ENCODE results near the gene ZNF77.

ZNF77 gene

DNA sequence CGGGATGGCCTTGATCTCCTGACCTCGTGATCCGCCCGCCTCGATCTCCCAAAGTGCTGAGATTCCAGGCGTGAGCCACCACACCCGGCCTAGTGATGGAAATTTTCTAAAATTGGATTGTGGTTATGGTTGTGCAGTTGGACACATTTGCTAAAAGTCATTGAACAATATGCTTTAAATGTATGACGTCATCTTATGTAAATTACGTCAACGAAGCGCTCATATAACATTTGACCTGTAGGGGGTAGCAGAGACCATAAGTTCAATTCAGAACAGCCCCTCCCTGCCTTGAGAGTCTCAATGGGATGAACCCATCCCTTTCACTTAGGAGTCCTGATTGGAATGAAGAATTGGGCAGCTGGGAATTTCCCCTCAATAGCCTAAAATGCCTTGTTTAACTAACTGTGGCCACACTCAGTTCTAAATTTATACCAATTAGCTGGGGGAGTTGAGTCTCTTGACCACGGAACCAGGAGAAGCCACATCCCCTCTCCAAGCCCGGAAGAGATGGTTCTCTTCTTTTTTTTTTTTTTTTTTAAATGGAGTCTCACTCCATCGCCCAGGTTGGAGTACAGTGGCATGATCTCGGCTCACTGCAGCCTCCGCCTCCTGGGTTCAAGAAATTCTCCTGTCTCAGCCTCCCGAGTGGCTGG lies 17.4 kb upstream of the ZNF77 start (continued):
- TF ChIP-seq, protein P1, sequence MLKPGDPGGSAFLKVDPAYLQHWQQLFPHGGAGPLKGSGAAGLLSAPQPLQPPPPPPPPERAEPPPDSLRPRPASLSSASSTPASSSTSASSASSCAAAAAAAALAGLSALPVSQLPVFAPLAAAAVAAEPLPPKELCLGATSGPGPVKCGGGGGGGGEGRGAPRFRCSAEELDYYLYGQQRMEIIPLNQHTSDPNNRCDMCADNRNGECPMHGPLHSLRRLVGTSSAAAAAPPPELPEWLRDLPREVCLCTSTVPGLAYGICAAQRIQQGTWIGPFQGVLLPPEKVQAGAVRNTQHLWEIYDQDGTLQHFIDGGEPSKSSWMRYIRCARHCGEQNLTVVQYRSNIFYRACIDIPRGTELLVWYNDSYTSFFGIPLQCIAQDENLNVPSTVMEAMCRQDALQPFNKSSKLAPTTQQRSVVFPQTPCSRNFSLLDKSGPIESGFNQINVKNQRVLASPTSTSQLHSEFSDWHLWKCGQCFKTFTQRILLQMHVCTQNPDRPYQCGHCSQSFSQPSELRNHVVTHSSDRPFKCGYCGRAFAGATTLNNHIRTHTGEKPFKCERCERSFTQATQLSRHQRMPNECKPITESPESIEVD (tag by site-specific recombination; IDR thresholded peaks at IDR 0.05) = peak; percentile 54; the same call in 1 of the 2 replicates
- peak; percentile 99 for TF ChIP-seq ZNF654 (tag by site-specific recombination; IDR thresholded peaks at IDR 0.05; ENCODE audit: low read depth)
- TF ChIP-seq ZSCAN16 (tag by site-specific recombination; IDR thresholded peaks at IDR 0.05) = no peak
- TF ChIP-seq, protein P2, sequence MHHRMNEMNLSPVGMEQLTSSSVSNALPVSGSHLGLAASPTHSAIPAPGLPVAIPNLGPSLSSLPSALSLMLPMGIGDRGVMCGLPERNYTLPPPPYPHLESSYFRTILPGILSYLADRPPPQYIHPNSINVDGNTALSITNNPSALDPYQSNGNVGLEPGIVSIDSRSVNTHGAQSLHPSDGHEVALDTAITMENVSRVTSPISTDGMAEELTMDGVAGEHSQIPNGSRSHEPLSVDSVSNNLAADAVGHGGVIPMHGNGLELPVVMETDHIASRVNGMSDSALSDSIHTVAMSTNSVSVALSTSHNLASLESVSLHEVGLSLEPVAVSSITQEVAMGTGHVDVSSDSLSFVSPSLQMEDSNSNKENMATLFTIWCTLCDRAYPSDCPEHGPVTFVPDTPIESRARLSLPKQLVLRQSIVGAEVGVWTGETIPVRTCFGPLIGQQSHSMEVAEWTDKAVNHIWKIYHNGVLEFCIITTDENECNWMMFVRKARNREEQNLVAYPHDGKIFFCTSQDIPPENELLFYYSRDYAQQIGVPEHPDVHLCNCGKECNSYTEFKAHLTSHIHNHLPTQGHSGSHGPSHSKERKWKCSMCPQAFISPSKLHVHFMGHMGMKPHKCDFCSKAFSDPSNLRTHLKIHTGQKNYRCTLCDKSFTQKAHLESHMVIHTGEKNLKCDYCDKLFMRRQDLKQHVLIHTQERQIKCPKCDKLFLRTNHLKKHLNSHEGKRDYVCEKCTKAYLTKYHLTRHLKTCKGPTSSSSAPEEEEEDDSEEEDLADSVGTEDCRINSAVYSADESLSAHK (tag by site-specific recombination; IDR thresholded peaks at IDR 0.05) = peak; percentile 32; the same call in 1 of the 2 replicates
- 0 out of 2 replicates have a peak, but pooled peaks have one; percentile 46 for TF ChIP-seq KLF1 (tag by site-specific recombination; IDR thresholded peaks at IDR 0.05)
- peak; percentile 58 for TF ChIP-seq ZXDB (tag by site-specific recombination; IDR thresholded peaks at IDR 0.05)
- TF ChIP-seq ZNF837 (tag by site-specific recombination; IDR thresholded peaks at IDR 0.05) = no peak
- TF ChIP-seq SP3 (tag by site-specific recombination; IDR thresholded peaks at IDR 0.05) = 0 out of 2 replicates have a peak, but pooled peaks have one; percentile 40
- TF ChIP-seq, protein P3, sequence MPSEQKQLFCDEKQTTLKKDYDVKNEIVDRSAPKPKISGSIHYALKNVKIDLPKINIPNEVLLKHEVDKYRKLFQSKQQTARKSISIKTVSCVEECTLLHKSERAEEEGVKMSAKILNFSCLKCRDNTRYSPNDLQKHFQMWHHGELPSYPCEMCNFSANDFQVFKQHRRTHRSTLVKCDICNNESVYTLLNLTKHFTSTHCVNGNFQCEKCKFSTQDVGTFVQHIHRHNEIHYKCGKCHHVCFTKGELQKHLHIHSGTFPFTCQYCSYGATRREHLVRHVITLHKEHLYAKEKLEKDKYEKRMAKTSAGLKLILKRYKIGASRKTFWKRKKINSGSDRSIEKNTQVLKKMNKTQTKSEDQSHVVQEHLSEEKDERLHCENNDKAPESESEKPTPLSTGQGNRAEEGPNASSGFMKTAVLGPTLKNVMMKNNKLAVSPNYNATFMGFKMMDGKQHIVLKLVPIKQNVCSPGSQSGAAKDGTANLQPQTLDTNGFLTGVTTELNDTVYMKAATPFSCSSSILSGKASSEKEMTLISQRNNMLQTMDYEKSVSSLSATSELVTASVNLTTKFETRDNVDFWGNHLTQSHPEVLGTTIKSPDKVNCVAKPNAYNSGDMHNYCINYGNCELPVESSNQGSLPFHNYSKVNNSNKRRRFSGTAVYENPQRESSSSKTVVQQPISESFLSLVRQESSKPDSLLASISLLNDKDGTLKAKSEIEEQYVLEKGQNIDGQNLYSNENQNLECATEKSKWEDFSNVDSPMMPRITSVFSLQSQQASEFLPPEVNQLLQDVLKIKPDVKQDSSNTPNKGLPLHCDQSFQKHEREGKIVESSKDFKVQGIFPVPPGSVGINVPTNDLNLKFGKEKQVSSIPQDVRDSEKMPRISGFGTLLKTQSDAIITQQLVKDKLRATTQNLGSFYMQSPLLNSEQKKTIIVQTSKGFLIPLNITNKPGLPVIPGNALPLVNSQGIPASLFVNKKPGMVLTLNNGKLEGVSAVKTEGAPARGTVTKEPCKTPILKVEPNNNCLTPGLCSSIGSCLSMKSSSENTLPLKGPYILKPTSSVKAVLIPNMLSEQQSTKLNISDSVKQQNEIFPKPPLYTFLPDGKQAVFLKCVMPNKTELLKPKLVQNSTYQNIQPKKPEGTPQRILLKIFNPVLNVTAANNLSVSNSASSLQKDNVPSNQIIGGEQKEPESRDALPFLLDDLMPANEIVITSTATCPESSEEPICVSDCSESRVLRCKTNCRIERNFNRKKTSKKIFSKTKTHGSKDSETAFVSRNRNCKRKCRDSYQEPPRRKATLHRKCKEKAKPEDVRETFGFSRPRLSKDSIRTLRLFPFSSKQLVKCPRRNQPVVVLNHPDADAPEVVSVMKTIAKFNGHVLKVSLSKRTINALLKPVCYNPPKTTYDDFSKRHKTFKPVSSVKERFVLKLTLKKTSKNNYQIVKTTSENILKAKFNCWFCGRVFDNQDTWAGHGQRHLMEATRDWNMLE (tag by site-specific recombination; conservative IDR thresholded peaks at IDR 0.05; ENCODE audit: low read depth) = no peak
- 0 out of 2 replicates have a peak, but pooled peaks have one; percentile 33 for TF ChIP-seq ZSCAN23 (tag by site-specific recombination; IDR thresholded peaks at IDR 0.05)
- 0 out of 2 replicates have a peak, but pooled peaks have one; percentile 52 for TF ChIP-seq BCL11B (tag by site-specific recombination; IDR thresholded peaks at IDR 0.05; ENCODE audit: low read depth)
- TF ChIP-seq KLF16 (tag by site-specific recombination; IDR thresholded peaks at IDR 0.05) = peak; percentile 75
- peak; percentile 69; the same call in 1 of the 2 replicates for TF ChIP-seq ZNF324 (tag by site-specific recombination; IDR thresholded peaks at IDR 0.05)
- no peak for TF ChIP-seq ZNF529 (tag by site-specific recombination; IDR thresholded peaks at IDR 0.05; ENCODE audit: insufficient replicate concordance)
- TF ChIP-seq ZEB2 (tag by site-specific recombination; IDR thresholded peaks at IDR 0.05) = peak; percentile 77
- TF ChIP-seq KLF10 (tag by site-specific recombination; IDR thresholded peaks at IDR 0.05) = peak; percentile 63; the same call in 1 of the 2 replicates
- TF ChIP-seq SP7 (tag by site-specific recombination; IDR thresholded peaks at IDR 0.05) = peak; percentile 91
- no peak for TF ChIP-seq ZNF626 (tag by site-specific recombination; IDR thresholded peaks at IDR 0.05)
- TF ChIP-seq ZNF24 (tag by site-specific recombination; IDR thresholded peaks at IDR 0.05) = 0 out of 2 replicates have a peak, but pooled peaks have one; percentile 38
- TF ChIP-seq, protein P4, sequence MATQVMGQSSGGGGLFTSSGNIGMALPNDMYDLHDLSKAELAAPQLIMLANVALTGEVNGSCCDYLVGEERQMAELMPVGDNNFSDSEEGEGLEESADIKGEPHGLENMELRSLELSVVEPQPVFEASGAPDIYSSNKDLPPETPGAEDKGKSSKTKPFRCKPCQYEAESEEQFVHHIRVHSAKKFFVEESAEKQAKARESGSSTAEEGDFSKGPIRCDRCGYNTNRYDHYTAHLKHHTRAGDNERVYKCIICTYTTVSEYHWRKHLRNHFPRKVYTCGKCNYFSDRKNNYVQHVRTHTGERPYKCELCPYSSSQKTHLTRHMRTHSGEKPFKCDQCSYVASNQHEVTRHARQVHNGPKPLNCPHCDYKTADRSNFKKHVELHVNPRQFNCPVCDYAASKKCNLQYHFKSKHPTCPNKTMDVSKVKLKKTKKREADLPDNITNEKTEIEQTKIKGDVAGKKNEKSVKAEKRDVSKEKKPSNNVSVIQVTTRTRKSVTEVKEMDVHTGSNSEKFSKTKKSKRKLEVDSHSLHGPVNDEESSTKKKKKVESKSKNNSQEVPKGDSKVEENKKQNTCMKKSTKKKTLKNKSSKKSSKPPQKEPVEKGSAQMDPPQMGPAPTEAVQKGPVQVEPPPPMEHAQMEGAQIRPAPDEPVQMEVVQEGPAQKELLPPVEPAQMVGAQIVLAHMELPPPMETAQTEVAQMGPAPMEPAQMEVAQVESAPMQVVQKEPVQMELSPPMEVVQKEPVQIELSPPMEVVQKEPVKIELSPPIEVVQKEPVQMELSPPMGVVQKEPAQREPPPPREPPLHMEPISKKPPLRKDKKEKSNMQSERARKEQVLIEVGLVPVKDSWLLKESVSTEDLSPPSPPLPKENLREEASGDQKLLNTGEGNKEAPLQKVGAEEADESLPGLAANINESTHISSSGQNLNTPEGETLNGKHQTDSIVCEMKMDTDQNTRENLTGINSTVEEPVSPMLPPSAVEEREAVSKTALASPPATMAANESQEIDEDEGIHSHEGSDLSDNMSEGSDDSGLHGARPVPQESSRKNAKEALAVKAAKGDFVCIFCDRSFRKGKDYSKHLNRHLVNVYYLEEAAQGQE (tag by site-specific recombination; IDR thresholded peaks at IDR 0.05) = no peak
- TF ChIP-seq ZNF664 (tag by site-specific recombination; IDR thresholded peaks at IDR 0.05) = 0 out of 2 replicates have a peak, but pooled peaks have one; percentile 10
- no peak for TF ChIP-seq ZNF621 (tag by site-specific recombination; IDR thresholded peaks at IDR 0.05)
- TF ChIP-seq ZBTB8A (tag by site-specific recombination; IDR thresholded peaks at IDR 0.05) = peak; percentile 49; the same call in 1 of the 2 replicates

Measured in HEK293 (cell line).